ELR (cell line): ENCODE results near the gene GSTT4.
"Not testable (repeated sequence)": the region's sequence is repeated elsewhere in the genome, so short reads cannot be mapped to it uniquely, and the experiment has no call there.

Experiments
- DNase-seq: peaks from one replicate; pipeline ENCODE4 v3.0.0-alpha.2; 2015; ENCODE audit warnings: low read depth

Gene GSTT4

GRCh38 chr22:23952794-23953405, 52.4 kb downstream of the GSTT4 start:
- DNase-seq, result not testable (repeated sequence)

- DNase-seq, result peak; percentile 30
Observed at GRCh38 chr22:23951383-23951782, 53.9 kb downstream of the GSTT4 start.

- DNase-seq, result not testable (repeated sequence)
Observed at GRCh38 chr22:23949764-23950163, 55.5 kb downstream of the GSTT4 start.
